Measurements from ENCODE around the gene PKNOX2.

- TF ChIP-seq, protein P1, sequence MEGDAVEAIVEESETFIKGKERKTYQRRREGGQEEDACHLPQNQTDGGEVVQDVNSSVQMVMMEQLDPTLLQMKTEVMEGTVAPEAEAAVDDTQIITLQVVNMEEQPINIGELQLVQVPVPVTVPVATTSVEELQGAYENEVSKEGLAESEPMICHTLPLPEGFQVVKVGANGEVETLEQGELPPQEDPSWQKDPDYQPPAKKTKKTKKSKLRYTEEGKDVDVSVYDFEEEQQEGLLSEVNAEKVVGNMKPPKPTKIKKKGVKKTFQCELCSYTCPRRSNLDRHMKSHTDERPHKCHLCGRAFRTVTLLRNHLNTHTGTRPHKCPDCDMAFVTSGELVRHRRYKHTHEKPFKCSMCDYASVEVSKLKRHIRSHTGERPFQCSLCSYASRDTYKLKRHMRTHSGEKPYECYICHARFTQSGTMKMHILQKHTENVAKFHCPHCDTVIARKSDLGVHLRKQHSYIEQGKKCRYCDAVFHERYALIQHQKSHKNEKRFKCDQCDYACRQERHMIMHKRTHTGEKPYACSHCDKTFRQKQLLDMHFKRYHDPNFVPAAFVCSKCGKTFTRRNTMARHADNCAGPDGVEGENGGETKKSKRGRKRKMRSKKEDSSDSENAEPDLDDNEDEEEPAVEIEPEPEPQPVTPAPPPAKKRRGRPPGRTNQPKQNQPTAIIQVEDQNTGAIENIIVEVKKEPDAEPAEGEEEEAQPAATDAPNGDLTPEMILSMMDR (IDR thresholded peaks at IDR 0.05; ENCODE audit: low read depth, low read length) = peak; percentile 86
- TF ChIP-seq EZH2phosphoT487 (IDR thresholded peaks at IDR 0.05; ENCODE audit: low read depth) = no peak
Measured at GRCh38 chr11:125345421-125346178, 181.0 kb downstream of the PKNOX2 start.
